Measurements from ENCODE around the gene LRMDA. TPM values are rescaled to one million over a fixed set of nuclear protein-coding genes. Genes with fewer than 3 reads are reported as not detected.

The LRMDA gene
- total and polyA plus RNA-seq, 2 donors (not counting 3 experiments of a cell fraction or from before 2014, with no cell fraction given): 9.7 to 18.0 TPM

DNA sequence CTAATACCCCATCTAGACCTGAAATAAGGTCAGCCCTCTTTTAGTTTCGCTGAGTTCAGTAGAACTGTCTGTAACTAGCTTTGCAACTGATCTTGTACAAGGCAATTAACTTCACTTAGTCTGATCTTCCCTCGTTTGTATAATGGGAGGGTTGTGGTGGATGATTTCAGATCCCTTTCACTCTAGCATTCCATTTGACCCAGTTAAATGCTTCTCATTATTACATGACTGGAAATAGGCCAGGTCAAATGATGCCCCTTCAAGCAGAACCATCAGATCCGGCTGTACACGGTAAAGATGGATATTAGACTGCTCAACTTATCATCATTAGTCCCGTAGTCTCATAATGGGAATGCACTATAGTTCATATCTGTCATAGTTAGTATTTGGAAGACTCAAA, 1009.0 kb downstream of the LRMDA start:
- Histone ChIP-seq H3K9ac (replicated peaks; ENCODE audit: extremely low read depth, insufficient read depth, low read length) (no peak overlapping the region), H3K27me3 (ENCODE audit: control insufficient read depth in 2 of 2, insufficient read depth in 2 of 2, low read length in 2 of 2) (no peaks in the 10 kb centered on the region), H3K4me1 (ENCODE audit: control insufficient read depth, extremely low read depth, insufficient read depth, low read length) (no peaks in the 10 kb centered on the region), H2AFZ (ENCODE audit: low read depth, low read length) (no peak overlapping the region), H3K27ac (ENCODE audit: insufficient read depth, low read depth, low read length) (no peak overlapping the region), H3K79me2 (ENCODE audit: control insufficient read depth, insufficient read depth, low read length) (no peaks in the 10 kb centered on the region), H3K4me2 (ENCODE audit: insufficient read depth, low read length) (no peak overlapping the region), H3K9me3 (replicated peaks; ENCODE audit: control insufficient read depth, insufficient read depth, low read length) (no peaks in the 10 kb centered on the region), H3K9me1 (replicated peaks; ENCODE audit: control insufficient read depth, extremely low read depth, insufficient read depth, low read length) (no peaks in the 10 kb centered on the region), H4K20me1 (replicated peaks; ENCODE audit: control insufficient read depth, extremely low read depth, insufficient read depth, low read length) (no peaks in the 10 kb centered on the region), H3K4me3 (replicated peaks in 1 of 3; ENCODE audit: insufficient read depth in 1 of 3, low read depth in 1 of 3, low read length in 3 of 3) (no peak overlapping the region), H3K36me3 (ENCODE audit: control insufficient read depth in 2 of 2, extremely low read depth in 1 of 2, insufficient read depth in 2 of 2, low read length in 2 of 2) (no peaks in the 10 kb centered on the region)
- TF ChIP-seq, protein P1, sequence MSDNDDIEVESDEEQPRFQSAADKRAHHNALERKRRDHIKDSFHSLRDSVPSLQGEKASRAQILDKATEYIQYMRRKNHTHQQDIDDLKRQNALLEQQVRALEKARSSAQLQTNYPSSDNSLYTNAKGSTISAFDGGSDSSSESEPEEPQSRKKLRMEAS (IDR thresholded peaks at IDR 0.05; ENCODE audit: insufficient read depth, insufficient read length): no peak
- no peak for TF ChIP-seq POLR2AphosphoS5 (IDR thresholded peaks at IDR 0.05; ENCODE audit: insufficient read depth, low read depth, low read length)
- no peak for TF ChIP-seq MYC (IDR thresholded peaks at IDR 0.05; ENCODE audit: low read depth, low read length)
- TF ChIP-seq EZH2 (IDR thresholded peaks at IDR 0.05; ENCODE audit: borderline replicate concordance, low read depth, low read length, severe bottlenecking): no peak
- no peak for TF ChIP-seq JUN (IDR thresholded peaks at IDR 0.05; ENCODE audit: borderline replicate concordance, insufficient read depth, insufficient read length, low read depth)
- no peak for TF ChIP-seq POLR2A (IDR thresholded peaks at IDR 0.05; ENCODE audit: low read depth, low read length)
- TF ChIP-seq GATA2 (IDR thresholded peaks at IDR 0.05; ENCODE audit: insufficient read depth, insufficient read length, low read depth, low read length): no peak
- no peak for TF ChIP-seq FOS (IDR thresholded peaks at IDR 0.05; ENCODE audit: borderline replicate concordance, insufficient read depth, low read length)
- TF ChIP-seq, protein P2, sequence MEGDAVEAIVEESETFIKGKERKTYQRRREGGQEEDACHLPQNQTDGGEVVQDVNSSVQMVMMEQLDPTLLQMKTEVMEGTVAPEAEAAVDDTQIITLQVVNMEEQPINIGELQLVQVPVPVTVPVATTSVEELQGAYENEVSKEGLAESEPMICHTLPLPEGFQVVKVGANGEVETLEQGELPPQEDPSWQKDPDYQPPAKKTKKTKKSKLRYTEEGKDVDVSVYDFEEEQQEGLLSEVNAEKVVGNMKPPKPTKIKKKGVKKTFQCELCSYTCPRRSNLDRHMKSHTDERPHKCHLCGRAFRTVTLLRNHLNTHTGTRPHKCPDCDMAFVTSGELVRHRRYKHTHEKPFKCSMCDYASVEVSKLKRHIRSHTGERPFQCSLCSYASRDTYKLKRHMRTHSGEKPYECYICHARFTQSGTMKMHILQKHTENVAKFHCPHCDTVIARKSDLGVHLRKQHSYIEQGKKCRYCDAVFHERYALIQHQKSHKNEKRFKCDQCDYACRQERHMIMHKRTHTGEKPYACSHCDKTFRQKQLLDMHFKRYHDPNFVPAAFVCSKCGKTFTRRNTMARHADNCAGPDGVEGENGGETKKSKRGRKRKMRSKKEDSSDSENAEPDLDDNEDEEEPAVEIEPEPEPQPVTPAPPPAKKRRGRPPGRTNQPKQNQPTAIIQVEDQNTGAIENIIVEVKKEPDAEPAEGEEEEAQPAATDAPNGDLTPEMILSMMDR (IDR thresholded peaks at IDR 0.05; ENCODE audit: extremely low read depth in 1 of 2, insufficient read depth in 1 of 2, low read depth in 1 of 2, low read length in 2 of 2): no peak
- ChIA-PET CTCF (no interaction called here), POLR2A (no interaction called here)
- DNase-seq (ENCODE audit: low read depth, low spot score) (no peak), FAIRE-seq (no peak)
- dilution Hi-C loops (cut with MboI; ENCODE audit: extremely low pct_ligation_motif_present, low sequenced_read_pairs): no loop called here
- intact Hi-C loops (cut with micrococcal nuclease): no loop called here
- no TSS peak for BruUV-seq (replicated peaks)
